ENCODE data around the gene MAFB. TPM values are rescaled to one million over a fixed set of nuclear protein-coding genes. Genes with fewer than 3 reads are reported as not detected.

Gene MAFB
- polyA plus RNA-seq, 3 donors: 113 to 161 (median 134) TPM

DNA sequence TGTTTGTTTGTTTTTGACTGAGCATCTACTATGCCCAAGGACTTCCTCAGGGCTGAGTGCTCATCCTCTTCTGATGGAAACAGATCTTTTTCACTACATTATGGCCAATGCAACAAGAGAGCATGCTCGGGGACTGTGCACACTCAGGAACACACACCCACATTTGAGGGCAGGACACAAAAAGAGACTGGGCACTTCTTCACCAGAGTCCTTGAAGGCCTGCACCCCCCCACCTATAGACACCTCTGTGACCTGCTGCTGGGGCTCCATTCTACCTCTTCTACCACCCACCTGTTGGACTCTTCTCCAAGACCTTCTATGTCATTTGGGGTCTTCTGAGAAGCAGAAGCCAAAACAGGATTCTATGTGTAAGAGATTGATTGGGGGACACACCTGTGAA is 9.2 kb upstream of the MAFB start:
- Histone ChIP-seq H3K36me3 (replicated peaks in 1 of 2; ENCODE audit: control insufficient read depth in 1 of 2, insufficient read depth in 2 of 2, low read length in 2 of 2) (no peaks in the 10 kb centered on the region), H3K9me3 (replicated peaks in 1 of 2; ENCODE audit: control insufficient read depth in 1 of 2, insufficient read depth in 1 of 2, low read length in 2 of 2) (peaks cover 0 to 9% of the 10 kb centered on the region in 2 donors), H3K4me2 (replicated peaks; ENCODE audit: extremely low read depth, low read length, poor library complexity, severe bottlenecking) (no peak overlapping the region), H3K9ac (ENCODE audit: insufficient read depth, low read length, poor library complexity, severe bottlenecking) (no peak overlapping the region), H3K27ac (ENCODE audit: low read depth in 1 of 2, low read length in 2 of 2) (no peak overlapping the region), H3K4me1 (ENCODE audit: control insufficient read depth in 1 of 2, insufficient read depth in 2 of 2, low read length in 2 of 2) (peaks cover 9 to 13% of the 10 kb centered on the region in 2 donors), H3K4me3 (replicated peaks in 1 of 3; ENCODE audit: low read depth in 2 of 3, low read length in 3 of 3) (no peak overlapping the region), H3K79me2 (ENCODE audit: insufficient read depth, low read length) (no peaks in the 10 kb centered on the region), H2AFZ (ENCODE audit: insufficient read depth, low read depth, low read length, poor library complexity, severe bottlenecking) (no peak overlapping the region), H3K27me3 (ENCODE audit: control insufficient read depth in 2 of 2, insufficient read depth in 2 of 2, low read length in 2 of 2) (peaks cover 52 to 68% of the 10 kb centered on the region in 2 donors), H4K20me1 (ENCODE audit: insufficient read depth, low read length) (no peaks in the 10 kb centered on the region)
- WGBS (ENCODE audit: insufficient coverage): 88% methylated on average over 1 of the region's 1 CpG
- H3K9me3 Mint-ChIP-seq: peaks cover 0 to 11% (median 8%) of the 10 kb centered on the region in 7 donors
- TF ChIP-seq, protein P1, sequence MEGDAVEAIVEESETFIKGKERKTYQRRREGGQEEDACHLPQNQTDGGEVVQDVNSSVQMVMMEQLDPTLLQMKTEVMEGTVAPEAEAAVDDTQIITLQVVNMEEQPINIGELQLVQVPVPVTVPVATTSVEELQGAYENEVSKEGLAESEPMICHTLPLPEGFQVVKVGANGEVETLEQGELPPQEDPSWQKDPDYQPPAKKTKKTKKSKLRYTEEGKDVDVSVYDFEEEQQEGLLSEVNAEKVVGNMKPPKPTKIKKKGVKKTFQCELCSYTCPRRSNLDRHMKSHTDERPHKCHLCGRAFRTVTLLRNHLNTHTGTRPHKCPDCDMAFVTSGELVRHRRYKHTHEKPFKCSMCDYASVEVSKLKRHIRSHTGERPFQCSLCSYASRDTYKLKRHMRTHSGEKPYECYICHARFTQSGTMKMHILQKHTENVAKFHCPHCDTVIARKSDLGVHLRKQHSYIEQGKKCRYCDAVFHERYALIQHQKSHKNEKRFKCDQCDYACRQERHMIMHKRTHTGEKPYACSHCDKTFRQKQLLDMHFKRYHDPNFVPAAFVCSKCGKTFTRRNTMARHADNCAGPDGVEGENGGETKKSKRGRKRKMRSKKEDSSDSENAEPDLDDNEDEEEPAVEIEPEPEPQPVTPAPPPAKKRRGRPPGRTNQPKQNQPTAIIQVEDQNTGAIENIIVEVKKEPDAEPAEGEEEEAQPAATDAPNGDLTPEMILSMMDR (IDR thresholded peaks at IDR 0.05): no peak
- H3K36me3 Mint-ChIP-seq: peaks cover 0 to under 1% of the 10 kb centered on the region in 2 donors
- no peak overlapping the region for H3K27ac Mint-ChIP-seq
- no peak for DNase-seq
- H3K4me1 Mint-ChIP-seq: peaks cover 16% of the 10 kb centered on the region
- intact Hi-C loops (cut with micrococcal nuclease): loop anchor here (10.0 kb wide), 1 partner anchor 813 kb away; no protein-coding TSS in a partner anchor
- H3K4me3 Mint-ChIP-seq: peak overlapping the region in 1 of 2 donors; percentile 61
- H3K27me3 Mint-ChIP-seq (ENCODE audit: low read depth in 3 of 3): peaks cover 57 to 67% (median 66%) of the 10 kb centered on the region in 3 donors

DNA sequence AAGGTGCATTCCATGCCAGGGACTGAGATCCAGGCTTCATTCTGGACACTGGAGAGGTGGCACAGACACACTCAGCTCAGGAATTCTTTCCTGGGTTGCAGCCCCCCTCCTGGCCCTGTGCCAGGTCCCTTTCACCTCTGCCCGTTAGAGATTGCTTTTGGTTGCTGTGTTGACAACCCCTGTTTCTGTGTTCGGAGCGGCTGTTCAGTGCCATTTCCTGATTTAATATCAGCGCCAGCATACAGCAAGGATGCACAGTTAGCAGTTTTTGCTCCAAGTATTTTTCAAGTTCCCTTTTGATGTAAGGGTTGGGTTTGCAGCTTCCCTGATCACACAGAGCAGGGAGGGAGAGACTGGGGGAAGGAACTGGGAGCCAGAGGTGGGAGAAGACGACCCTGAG is 8.5 kb upstream of the MAFB start:
- Histone ChIP-seq H3K27me3 (ENCODE audit: control insufficient read depth in 2 of 2, insufficient read depth in 2 of 2, low read length in 2 of 2) (peaks cover 59 to 76% of the 10 kb centered on the region in 2 donors), H3K79me2 (ENCODE audit: insufficient read depth, low read length) (no peaks in the 10 kb centered on the region), H3K4me1 (ENCODE audit: control insufficient read depth in 1 of 2, insufficient read depth in 2 of 2, low read length in 2 of 2) (peaks cover 9 to 17% of the 10 kb centered on the region in 2 donors), H3K27ac (ENCODE audit: low read depth in 1 of 2, low read length in 2 of 2) (no peak overlapping the region), H3K36me3 (replicated peaks in 1 of 2; ENCODE audit: control insufficient read depth in 1 of 2, insufficient read depth in 2 of 2, low read length in 2 of 2) (no peaks in the 10 kb centered on the region), H3K4me3 (replicated peaks in 1 of 3; ENCODE audit: low read depth in 2 of 3, low read length in 3 of 3) (no peak overlapping the region), H3K9me3 (replicated peaks in 1 of 2; ENCODE audit: control insufficient read depth in 1 of 2, insufficient read depth in 1 of 2, low read length in 2 of 2) (peaks cover 0 to 16% of the 10 kb centered on the region in 2 donors), H4K20me1 (ENCODE audit: insufficient read depth, low read length) (no peaks in the 10 kb centered on the region), H2AFZ (ENCODE audit: insufficient read depth, low read depth, low read length, poor library complexity, severe bottlenecking) (no peak overlapping the region), H3K9ac (ENCODE audit: insufficient read depth, low read length, poor library complexity, severe bottlenecking) (no peak overlapping the region), H3K4me2 (replicated peaks; ENCODE audit: extremely low read depth, low read length, poor library complexity, severe bottlenecking) (no peak overlapping the region)
- 5% methylated on average over 5 of the region's 5 CpGs for WGBS (ENCODE audit: insufficient coverage)
- peaks cover 65 to 74% (median 71%) of the 10 kb centered on the region in 3 donors for H3K27me3 Mint-ChIP-seq (ENCODE audit: low read depth in 3 of 3)
- H3K4me3 Mint-ChIP-seq: peak overlapping the region in 1 of 2 donors; percentile 61
- intact Hi-C loops (cut with micrococcal nuclease): loop anchor here (10.0 kb wide), 1 partner anchor 813 kb away; no protein-coding TSS in a partner anchor
- TF ChIP-seq, protein P1 (IDR thresholded peaks at IDR 0.05): no peak
- peaks cover 0 to 17% (median 10%) of the 10 kb centered on the region in 7 donors for H3K9me3 Mint-ChIP-seq
- peaks cover 23% of the 10 kb centered on the region for H3K4me1 Mint-ChIP-seq
- DNase-seq: no peak
- H3K27ac Mint-ChIP-seq: no peak overlapping the region
- H3K36me3 Mint-ChIP-seq: peaks cover 1 to 5% of the 10 kb centered on the region in 2 donors

Data from CD14-positive monocyte (primary cell).